HG02884 (cell line): ENCODE results near the gene HAUS3.
A peak's percentile ranks its signal among the peaks of the same experiment; 100 is the strongest.

Source experiments
- ATAC-seq: cut with Tn5 transposase; IDR thresholded peaks from one replicate; pipeline ENCODE4 v1.9.1; 2021; ENCODE audit warnings: mild to moderate bottlenecking, moderate library complexity; ENCODE audit not compliant: unreplicated experiment

HAUS3 gene

GRCh38 chr4:2241410-2242353, at the start of gene HAUS3, which contains the start of gene POLN:
Gene HAUS3 (minus strand): TSS chr4:2242121. CDS start chr4:2240946, 1,175 bp downstream.
Gene POLN (minus strand): TSS chr4:2242121. CDS start chr4:2229231, 12,890 bp downstream.
- peak; percentile 83 for ATAC-seq

GRCh38 chr4:2290974-2291704, 49.2 kb upstream of the HAUS3 start:
- ATAC-seq, result no peak

GRCh38 chr4:2290488-2290887, 48.6 kb upstream of the HAUS3 start:
- no peak for ATAC-seq

- ATAC-seq, result no peak
These were observed 48.0 kb upstream of the HAUS3 start for GRCh38 chr4:2289955-2290333.

GRCh38 chr4:2289311-2289954, 47.5 kb upstream of the HAUS3 start:
- no peak for ATAC-seq

GRCh38 chr4:2288051-2288541, 46.2 kb upstream of the HAUS3 start:
- no peak for ATAC-seq

- no peak for ATAC-seq
These were observed 45.6 kb upstream of the HAUS3 start for GRCh38 chr4:2287594-2287915.

- ATAC-seq, result no peak
These were observed 45.1 kb upstream of the HAUS3 start for GRCh38 chr4:2286904-2287593.

- ATAC-seq, result no peak
These were observed 43.9 kb upstream of the HAUS3 start for GRCh38 chr4:2285613-2286381.

GRCh38 chr4:2284934-2285612, 43.2 kb upstream of the HAUS3 start:
- no peak for ATAC-seq

- ATAC-seq, result no peak
These were observed 42.4 kb upstream of the HAUS3 start for GRCh38 chr4:2284161-2284933.

- no peak for ATAC-seq
These were observed 41.3 kb upstream of the HAUS3 start for GRCh38 chr4:2283199-2283711.

GRCh38 chr4:2281575-2282343, 39.8 kb upstream of the HAUS3 start:
- ATAC-seq, result peak; percentile 55

- ATAC-seq, result no peak
These were observed 38.8 kb upstream of the HAUS3 start for GRCh38 chr4:2280531-2281300.

- no peak for ATAC-seq
These were observed 36.0 kb upstream of the HAUS3 start for GRCh38 chr4:2277956-2278355.

- no peak for ATAC-seq
These were observed 34.8 kb upstream of the HAUS3 start for GRCh38 chr4:2276581-2277325.
